GM12878 (cell line): Measurements from ENCODE around the gene PARD6B. TPM values are rescaled to one million over a fixed set of nuclear protein-coding genes. Genes with fewer than 3 reads are reported as not detected.
A peak's percentile ranks its signal among the peaks of the same experiment; 100 is the strongest.

Experiments
- ATAC-seq: fragments of 200-7000 bp; cut with Tn5 transposase; 3 replicates; pipeline ENCODE4 v1.9.1; 2020; ENCODE audit warnings: mild to moderate bottlenecking, moderate library complexity
- BruUV-seq: library from RNA; stranded (reverse); fragments of 400-500 nt; replicated peaks from 2 replicates; lab custom pipeline; 2021; lab: Mats Ljungman, UMichigan
- CTCF ChIA-PET: fragments of 300-600 bp; sonication (Branson Sonifier 250); formaldehyde crosslinking; extraction: SDS; loops from one replicate; lab custom pipeline; 2021; ENCODE audit warnings: inconsistent platforms; lab: Yijun Ruan, JAX
- POLR2A ChIA-PET: fragments of 350-600 bp; formaldehyde crosslinking; extraction: SDS; loops from one replicate; lab custom pipeline; 2021; ENCODE audit warnings: inconsistent platforms; lab: Charles Lee
- RAD21 ChIA-PET: fragments of 300-600 bp; sonication (Branson Sonifier 250); formaldehyde crosslinking; loops from one replicate; lab custom pipeline; 2023; ENCODE audit warnings: antibody characterized with exemption; ENCODE audit not compliant: unreplicated experiment; lab: Charles Lee
- SMC1A ChIA-PET: fragments of 300-600 bp; sonication (Branson Sonifier 250); formaldehyde crosslinking; loops from one replicate; lab custom pipeline; 2023; ENCODE audit not compliant: unreplicated experiment, uncharacterized antibody; lab: Charles Lee
- DNase-seq: peaks from one replicate; pipeline ENCODE4 v3.0.0-alpha.2; 2011; ENCODE audit warnings: low read depth, low spot score
- FAIRE-seq: peaks from 3 replicates; lab custom pipeline; 2011; peaks lifted over from hg19 to GRCh38; lab: Jason Lieb, UNC
- H2AFZ ChIP-seq: 2 replicates; pipeline ENCODE4 v1.6.0; 2011; ENCODE audit warnings: low read depth, low read length, control low read depth; ENCODE audit not compliant: control insufficient read depth
- H3K27ac ChIP-seq: 2 replicates; pipeline ENCODE4 v1.5.1; 2011; ENCODE audit warnings: control low read depth; ENCODE audit not compliant: control insufficient read depth, insufficient read depth
- H3K27me3 ChIP-seq, 2 experiments: replicated peaks in 1 of 2; 2 replicates each; pipeline versions ENCODE4 v1.6.0 to v1.6.1; 2011; ENCODE audit warnings: low read length in 1 of 2; ENCODE audit not compliant: control insufficient read depth in 2 of 2, insufficient read depth in 2 of 2
- H3K36me3 ChIP-seq, 2 experiments: 2 replicates each; pipeline ENCODE4 v1.5.1; 2011; ENCODE audit warnings: low read length in 1 of 2; ENCODE audit not compliant: control insufficient read depth in 2 of 2, insufficient read depth in 2 of 2
- H3K4me1 ChIP-seq: 2 replicates; pipeline ENCODE4 v1.6.1; 2011; ENCODE audit warnings: mild to moderate bottlenecking, low read length, moderate library complexity, mixed read lengths; ENCODE audit not compliant: control insufficient read depth, insufficient read depth
- H3K4me2 ChIP-seq: 2 replicates; pipeline ENCODE4 v1.6.0; 2011; ENCODE audit warnings: control low read depth; ENCODE audit not compliant: control insufficient read depth, insufficient read depth
- H3K4me3 ChIP-seq: fragments of 200-600 bp; sonication (generic); 2 replicates; pipeline ENCODE4 v1.5.1; 2016
- H3K79me2 ChIP-seq: 2 replicates; pipeline ENCODE4 v1.6.0; 2011; ENCODE audit warnings: low read length; ENCODE audit not compliant: control insufficient read depth, insufficient read depth
- H3K9ac ChIP-seq: 2 replicates; pipeline ENCODE4 v1.8.0; 2011; ENCODE audit warnings: low read length, control low read depth, mixed read lengths; ENCODE audit not compliant: control insufficient read depth, insufficient read depth
- H3K9me3 ChIP-seq: replicated peaks from 3 replicates; pipeline ENCODE4 v1.5.1; 2011; ENCODE audit warnings: mild to moderate bottlenecking, low read length; ENCODE audit not compliant: control insufficient read depth, insufficient read depth
- H4K20me1 ChIP-seq: 2 replicates; pipeline ENCODE4 v1.6.0; 2011; ENCODE audit not compliant: control insufficient read depth, insufficient read depth
- NFXL1 ChIP-seq: fragments of 450-650 bp; IDR thresholded peaks from 2 replicates; pipeline ENCODE4 v1.6.1; 2017; ENCODE audit warnings: antibody characterized with exemption, mild to moderate bottlenecking, borderline replicate concordance
- POLR2AphosphoS5 ChIP-seq: IDR thresholded peaks from 2 replicates; pipeline ENCODE4 v1.6.1; 2011; ENCODE audit warnings: mild to moderate bottlenecking, low read length, inconsistent platforms
- TCF7 ChIP-seq: IDR thresholded peaks from 2 replicates; pipeline ENCODE4 v1.6.1; 2014; ENCODE audit warnings: antibody characterized with exemption, borderline replicate concordance
- WGBS: methylation state at CpG from one replicate; pipeline ENCODE4 v1.1.6; 2016; ENCODE audit warnings: low lambda C conversion rate; ENCODE audit not compliant: insufficient replicate concordance, insufficient coverage; ENCODE audit errors: missing lambda C conversion rate; 5-methylcytosine and 5-hydroxymethylcytosine counted together
- in situ Hi-C: fragments of 300-500 bp; cut with MboI; formaldehyde crosslinking; loops from 9 replicates; pipeline ENCODE4 v1.14.3; 2018; ENCODE audit warnings: mixed read lengths
- intact Hi-C: fragments of 100-400 bp; cut with micrococcal nuclease; formaldehyde crosslinking; loops from one replicate; pipeline ENCODE4 v1.14.2; 2022; ENCODE audit not compliant: unreplicated experiment
- polyA plus RNA-seq, 11 experiments: library from polyadenylated mRNA; depleted of rRNA in 4 of 11; unstranded in 6 of 11; stranded (reverse) in 5 of 11; fragments of >200 nt; fragmentation: Nextera tagmentation in 4 of 11; fragmentation: Illumina TruSeq in 1 of 11; extraction: Ambion mirVana in 4 of 11; extraction: Trizol in 1 of 11; gene quantifications; 1 replicate in 1 of 11; 2 replicates in 10 of 11; pipeline versions ENCODE4 v1.2.1 to v1.2.3, GENCODE V29; 2011 to 2016; ENCODE audit warnings: inconsistent platforms in 2 of 11, missing spikeins in 2 of 11, low read depth in 1 of 11
- total RNA-seq, 4 experiments: library from RNA; depleted of rRNA in 3 of 4; stranded (reverse); fragments of >200 nt in 3 of 4; fragmentation: Illumina TruSeq in 1 of 4; extraction: Trizol in 1 of 4; gene quantifications; 2 replicates each; pipeline versions ENCODE4 v1.2.1 to v1.2.3, GENCODE V29; 2013 to 2021

PARD6B gene
- total and polyA plus RNA-seq, 10 of the 15 experiments (the other 5 are each of a cell fraction or from before 2014, with no cell fraction given): 0.57 to 4.7 (median 2.0) TPM

DNA sequence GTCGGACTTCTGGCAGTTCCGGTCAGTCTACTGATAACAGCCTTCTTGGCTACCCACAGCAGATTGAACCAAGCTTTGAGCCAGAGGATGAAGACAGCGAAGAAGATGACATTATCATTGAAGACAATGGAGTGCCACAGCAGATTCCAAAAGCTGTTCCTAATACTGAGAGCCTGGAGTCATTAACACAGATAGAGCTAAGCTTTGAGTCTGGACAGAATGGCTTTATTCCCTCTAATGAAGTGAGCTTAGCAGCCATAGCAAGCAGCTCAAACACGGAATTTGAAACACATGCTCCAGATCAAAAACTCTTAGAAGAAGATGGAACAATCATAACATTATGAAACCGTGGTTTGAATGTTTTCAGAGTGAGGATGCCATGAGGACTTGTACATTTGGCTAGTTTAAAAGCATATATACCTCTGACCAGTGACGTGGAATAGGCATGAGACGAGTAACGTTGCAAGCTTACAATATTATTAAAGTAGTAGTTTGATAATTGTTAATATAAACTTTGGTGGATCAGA, 18.8 kb downstream of the PARD6B start:
- ChIA-PET POLR2A (interaction anchor here (0.7 kb wide), 1 partner anchor 20 kb away, joined by 4 read pairs; no protein-coding TSS in a partner anchor), RAD21 (interaction anchor here (0.8 to 2.3 kb wide), 6 partner anchors 16 to 161 kb away, joined by 3 to 12 read pairs (median 3); no protein-coding TSS in a partner anchor), SMC1A (interaction anchor here (0.5 to 1.6 kb wide), 5 partner anchors 13 to 154 kb away, joined by 3 to 4 read pairs (median 3); no protein-coding TSS in a partner anchor), CTCF (interaction anchor here (0.6 to 2.7 kb wide), 34 partner anchors 12 to 563 kb away, joined by 3 to 21 read pairs (median 4); partner anchors contain the start of genes BCAS4 and PARD6B)
- WGBS: 87% methylated on average over 8 of the region's 8 CpGs
- peaks cover 0 to 8% of the 10 kb centered on the region in 2 experiments; a peak in 1 of 4 replicates for H3K36me3 ChIP-seq
- no peaks in the 10 kb centered on the region for H3K79me2 ChIP-seq
- no peak overlapping the region for H3K9ac ChIP-seq
- H2AFZ ChIP-seq: no peak overlapping the region
- TSS peak; percentile 22 for BruUV-seq
- in situ Hi-C loops (no loop called here), intact Hi-C loops (no loop called here)
- H4K20me1 ChIP-seq: no peaks in the 10 kb centered on the region
- DNase-seq: no peak
- H3K4me2 ChIP-seq: no peak overlapping the region
- no peak overlapping the region for H3K27ac ChIP-seq
- H3K4me3 ChIP-seq: no peak overlapping the region
- no peaks in the 10 kb centered on the region for H3K27me3 ChIP-seq
- TF ChIP-seq NFXL1: peak; percentile 67; the same call in 1 of the 2 replicates
- TF ChIP-seq POLR2AphosphoS5: no peak
- no peaks in the 10 kb centered on the region for H3K9me3 ChIP-seq
- FAIRE-seq: no peak
- H3K4me1 ChIP-seq: peaks cover 6% of the 10 kb centered on the region; the same call in 1 of the 2 replicates
- ATAC-seq: no peak

DNA sequence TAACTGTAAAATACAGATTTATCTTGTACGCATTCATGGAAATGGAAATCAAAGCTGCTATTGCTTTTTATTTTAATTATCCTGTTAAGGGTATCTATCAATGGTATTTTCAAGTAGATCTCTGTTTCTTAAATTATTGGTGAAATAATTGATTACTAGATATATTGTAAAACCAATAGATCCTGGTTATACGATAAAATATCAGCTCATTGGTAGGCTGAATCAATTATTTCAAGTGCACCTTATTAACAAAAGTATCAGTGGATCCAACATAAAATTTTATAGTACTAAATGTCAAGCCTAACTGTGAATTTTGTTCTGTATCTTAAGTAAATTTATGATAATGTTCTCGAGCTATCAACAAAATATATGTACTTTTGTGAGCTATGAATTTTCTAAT, 21.8 kb downstream of the PARD6B start:
- Histone ChIP-seq H3K9me3 (no peaks in the 10 kb centered on the region), H3K27me3 (no peaks in the 10 kb centered on the region), H3K4me3 (no peak overlapping the region), H3K4me2 (no peak overlapping the region), H4K20me1 (no peaks in the 10 kb centered on the region), H3K4me1 (no peaks in the 10 kb centered on the region), H3K36me3 (peaks cover 0 to 8% of the 10 kb centered on the region in 2 experiments; a peak in 1 of 4 replicates), H3K27ac (no peak overlapping the region), H2AFZ (no peak overlapping the region), H3K9ac (no peak overlapping the region), H3K79me2 (no peaks in the 10 kb centered on the region)
- ChIA-PET POLR2A (interaction anchor here (0.6 kb wide), 1 partner anchor 88 kb away, joined by 3 read pairs; no protein-coding TSS in a partner anchor), RAD21 (interaction anchor here (0.5 kb wide), 1 partner anchor 58 kb away, joined by 3 read pairs; no protein-coding TSS in a partner anchor), CTCF (no interaction called here), SMC1A (interaction anchor here (1.1 kb wide), 1 partner anchor 288 kb away, joined by 3 read pairs; no protein-coding TSS in a partner anchor)
- no TSS peak for BruUV-seq
- intact Hi-C loops: no loop called here
- 93% methylated on average over 3 of the region's 3 CpGs for WGBS
- no peak for FAIRE-seq
- in situ Hi-C loops: no loop called here
- TF ChIP-seq TCF7: no peak
- peak; percentile 52; the same call in 1 of the 2 replicates for TF ChIP-seq NFXL1
- DNase-seq: no peak
- no peak for ATAC-seq
